ENCODE results near the gene P2RX4.

P2RX4 gene

DNA sequence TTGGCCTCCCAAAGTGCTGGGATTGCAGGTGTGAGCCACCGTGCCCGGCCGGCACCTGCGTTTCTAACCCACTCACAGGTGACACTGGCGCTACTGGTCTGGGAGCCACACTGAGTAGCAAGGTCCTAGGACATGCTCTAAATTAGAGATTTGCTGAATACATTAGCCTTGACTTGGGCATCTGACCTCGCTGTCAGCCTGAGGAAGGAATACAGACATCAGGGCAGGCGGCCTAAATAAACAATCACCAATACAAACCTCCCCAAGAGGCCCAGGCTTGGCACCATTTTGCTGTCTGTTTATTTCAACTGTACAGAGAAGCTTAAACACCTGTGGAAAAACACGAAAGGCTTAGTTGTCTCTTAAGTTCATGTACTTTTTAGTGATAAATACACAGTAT, 27.5 kb downstream of the P2RX4 start:
- H3K4me1 ChIP-seq: no peaks in the 10 kb centered on the region
- no peak for DNase-seq
- TF ChIP-seq CTCF (IDR thresholded peaks at IDR 0.05; ENCODE audit: low read depth, low read length): no peak
- H3K27me3 ChIP-seq: no peaks in the 10 kb centered on the region
- no peak overlapping the region for H3K4me3 ChIP-seq (ENCODE audit: low read depth, low read length)
- no peaks in the 10 kb centered on the region for H3K9me3 ChIP-seq
- H3K36me3 ChIP-seq: peaks cover 3% of the 10 kb centered on the region

DNA sequence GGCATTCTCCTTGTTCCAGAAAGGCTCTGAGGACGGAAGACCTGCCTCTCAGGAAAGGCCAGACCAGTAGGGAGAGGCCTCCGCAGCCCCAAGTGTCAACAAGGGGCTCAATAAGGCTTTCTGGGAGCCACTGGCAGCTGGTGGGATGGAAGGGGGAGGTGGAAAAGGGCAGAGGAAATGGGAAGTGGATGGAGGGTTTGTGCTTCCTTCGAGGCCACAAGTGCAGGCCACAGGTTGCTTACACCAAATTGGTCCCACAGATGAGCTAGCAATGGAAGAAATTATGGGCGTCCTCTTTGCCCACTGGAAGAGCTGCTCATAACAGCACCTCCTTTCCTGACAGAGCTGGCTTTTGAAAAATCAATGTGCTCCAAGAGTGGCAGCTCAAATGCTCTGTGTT, 28.2 kb downstream of the P2RX4 start:
- H3K36me3 ChIP-seq: peaks cover 4% of the 10 kb centered on the region
- TF ChIP-seq CTCF (IDR thresholded peaks at IDR 0.05; ENCODE audit: low read depth, low read length): no peak
- no peaks in the 10 kb centered on the region for H3K27me3 ChIP-seq
- DNase-seq: no peak
- H3K9me3 ChIP-seq: no peaks in the 10 kb centered on the region
- no peak overlapping the region for H3K4me3 ChIP-seq (ENCODE audit: low read depth, low read length)
- H3K4me1 ChIP-seq: no peaks in the 10 kb centered on the region

GRCh38 chr12:121238604-121239350, 28.8 kb downstream of the P2RX4 start:
- H3K4me1 ChIP-seq: no peaks in the 10 kb centered on the region
- no peak for DNase-seq
- H3K36me3 ChIP-seq: peaks cover 11% of the 10 kb centered on the region
- H3K4me3 ChIP-seq (ENCODE audit: low read depth, low read length): no peak overlapping the region
- TF ChIP-seq CTCF (IDR thresholded peaks at IDR 0.05; ENCODE audit: low read depth, low read length): no peak
- no peaks in the 10 kb centered on the region for H3K9me3 ChIP-seq
- H3K27me3 ChIP-seq: no peaks in the 10 kb centered on the region

- no peak overlapping the region for H3K4me3 ChIP-seq (ENCODE audit: low read depth, low read length)
- no peak for TF ChIP-seq CTCF (IDR thresholded peaks at IDR 0.05; ENCODE audit: low read depth, low read length)
- peaks cover 15% of the 10 kb centered on the region for H3K36me3 ChIP-seq
- DNase-seq: no peak
- H3K9me3 ChIP-seq: no peaks in the 10 kb centered on the region
- H3K4me1 ChIP-seq: no peaks in the 10 kb centered on the region
- no peaks in the 10 kb centered on the region for H3K27me3 ChIP-seq
Measured at GRCh38 chr12:121239351-121240061, 29.6 kb downstream of the P2RX4 start.

- TF ChIP-seq CTCF (IDR thresholded peaks at IDR 0.05; ENCODE audit: low read depth, low read length): no peak
- Histone ChIP-seq H3K9me3 (no peaks in the 10 kb centered on the region), H3K4me1 (no peaks in the 10 kb centered on the region), H3K27me3 (no peaks in the 10 kb centered on the region), H3K4me3 (ENCODE audit: low read depth, low read length) (no peak overlapping the region), H3K36me3 (peaks cover 20% of the 10 kb centered on the region)
- DNase-seq: no peak
Measured at GRCh38 chr12:121240062-121240420, 30.1 kb downstream of the P2RX4 start.

GRCh38 chr12:121240484-121241101, 30.7 kb downstream of the P2RX4 start:
- Histone ChIP-seq H3K36me3 (peaks cover 20% of the 10 kb centered on the region), H3K4me3 (ENCODE audit: low read depth, low read length) (no peak overlapping the region), H3K9me3 (no peaks in the 10 kb centered on the region), H3K27me3 (no peaks in the 10 kb centered on the region), H3K4me1 (no peaks in the 10 kb centered on the region)
- TF ChIP-seq CTCF (IDR thresholded peaks at IDR 0.05; ENCODE audit: low read depth, low read length): no peak
- DNase-seq: no peak
